HG02642 (cell line): Measurements from ENCODE around the gene FRY.

Experiments
- ATAC-seq: cut with Tn5 transposase; IDR thresholded peaks from one replicate; pipeline ENCODE4 v1.9.1; 2021; ENCODE audit warnings: mild to moderate bottlenecking; ENCODE audit not compliant: unreplicated experiment, poor library complexity

Gene FRY

DNA sequence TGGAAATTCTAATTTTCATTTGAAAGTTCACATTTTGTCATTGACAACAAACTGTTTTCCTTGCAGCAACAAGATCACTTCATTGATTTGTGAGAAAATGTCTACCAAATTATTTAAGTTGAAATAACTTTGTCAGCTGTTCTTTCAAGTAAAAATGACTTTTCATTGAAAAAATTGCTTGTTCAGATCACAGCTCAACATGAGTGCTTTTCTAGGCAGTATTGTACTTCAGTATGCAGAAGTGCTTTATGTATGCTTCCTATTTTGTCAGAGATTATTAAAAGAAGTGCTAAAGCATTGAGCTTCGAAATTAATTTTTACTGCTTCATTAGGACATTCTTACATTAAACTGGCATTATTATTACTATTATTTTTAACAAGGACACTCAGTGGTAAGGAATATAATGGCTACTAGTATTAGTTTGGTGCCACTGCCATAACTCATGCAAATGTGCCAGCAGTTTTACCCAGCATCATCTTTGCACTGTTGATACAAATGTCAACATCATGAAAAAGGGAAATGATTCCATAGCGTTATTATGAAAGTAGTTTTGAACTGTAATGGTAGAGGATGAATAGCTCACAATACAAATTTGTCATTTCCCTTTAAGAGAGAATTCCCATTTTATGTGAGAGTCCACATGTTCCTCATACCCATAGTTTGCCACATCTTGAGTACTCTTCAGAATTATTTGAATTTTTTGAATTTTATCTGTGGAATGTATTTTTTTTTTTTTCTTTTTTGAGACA, 286.3 kb downstream of the FRY start:
- ATAC-seq = no peak

GRCh38 chr13:32320528-32320927, 289.0 kb downstream of the FRY start:
- no peak for ATAC-seq

- no peak for ATAC-seq
Measured at GRCh38 chr13:32323912-32324311, 292.3 kb downstream of the FRY start.

- no peak for ATAC-seq
Measured at GRCh38 chr13:32330441-32330840, 298.9 kb downstream of the FRY start.

GRCh38 chr13:32334671-32335070, 303.1 kb downstream of the FRY start:
- ATAC-seq = no peak

DNA sequence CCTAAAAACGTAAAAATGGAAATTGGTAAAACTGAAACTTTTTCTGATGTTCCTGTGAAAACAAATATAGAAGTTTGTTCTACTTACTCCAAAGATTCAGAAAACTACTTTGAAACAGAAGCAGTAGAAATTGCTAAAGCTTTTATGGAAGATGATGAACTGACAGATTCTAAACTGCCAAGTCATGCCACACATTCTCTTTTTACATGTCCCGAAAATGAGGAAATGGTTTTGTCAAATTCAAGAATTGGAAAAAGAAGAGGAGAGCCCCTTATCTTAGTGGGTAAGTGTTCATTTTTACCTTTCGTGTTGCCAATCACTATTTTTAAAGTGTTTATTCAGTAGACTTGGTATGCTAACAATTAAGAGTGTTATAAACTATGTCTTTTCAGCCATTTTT, 309.3 kb downstream of the FRY start:
- ATAC-seq = no peak

DNA sequence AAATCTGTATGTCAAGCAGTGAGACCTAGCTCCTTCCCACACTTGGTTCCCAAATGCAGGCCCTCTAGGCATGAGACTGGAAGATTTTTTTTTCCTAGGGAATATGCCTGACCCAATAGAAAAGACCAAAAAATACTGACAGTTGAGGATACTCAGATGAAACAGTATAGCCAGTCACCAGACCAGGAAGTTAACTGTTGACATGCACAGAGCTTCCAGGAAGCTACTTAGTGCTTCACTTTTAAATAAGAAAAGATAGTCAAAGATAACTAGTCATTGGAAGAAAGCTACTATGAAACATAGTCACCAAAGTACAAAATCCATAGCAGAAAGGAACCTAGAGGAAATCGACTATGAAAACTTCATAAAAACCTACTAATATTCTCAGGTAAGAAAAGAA, 316.1 kb downstream of the FRY start:
- ATAC-seq = no peak
